HK-2 (cell line): ENCODE results near the gene DTX1.

Experiments used
- DNase-seq: peaks from one replicate; pipeline ENCODE4 v3.0.0-alpha.2; 2018; ENCODE audit not compliant: unreplicated experiment

Gene DTX1

GRCh38 chr12:113071135-113072112 is 14.9 kb downstream of the DTX1 start:
- no peak for DNase-seq

DNA sequence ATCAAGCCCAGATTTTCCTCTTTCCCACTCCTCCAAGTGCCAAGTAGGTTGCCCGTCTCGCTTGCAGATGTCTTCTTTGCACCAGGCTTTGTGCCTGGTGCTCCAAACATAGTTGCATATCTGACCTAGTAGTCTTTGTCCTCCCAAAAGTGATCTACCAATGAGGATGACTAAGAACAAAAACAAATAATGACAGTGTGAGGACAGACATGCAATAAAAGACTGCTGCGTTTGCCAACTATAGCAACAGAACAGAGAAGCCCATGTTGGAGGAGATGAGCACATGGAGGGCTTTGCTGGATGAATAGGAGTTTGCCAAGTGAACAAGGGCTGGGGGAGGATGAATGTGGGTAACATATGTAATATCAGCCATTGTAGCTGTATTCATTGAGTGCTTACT is 15.6 kb downstream of the DTX1 start:
- DNase-seq = no peak

DNA sequence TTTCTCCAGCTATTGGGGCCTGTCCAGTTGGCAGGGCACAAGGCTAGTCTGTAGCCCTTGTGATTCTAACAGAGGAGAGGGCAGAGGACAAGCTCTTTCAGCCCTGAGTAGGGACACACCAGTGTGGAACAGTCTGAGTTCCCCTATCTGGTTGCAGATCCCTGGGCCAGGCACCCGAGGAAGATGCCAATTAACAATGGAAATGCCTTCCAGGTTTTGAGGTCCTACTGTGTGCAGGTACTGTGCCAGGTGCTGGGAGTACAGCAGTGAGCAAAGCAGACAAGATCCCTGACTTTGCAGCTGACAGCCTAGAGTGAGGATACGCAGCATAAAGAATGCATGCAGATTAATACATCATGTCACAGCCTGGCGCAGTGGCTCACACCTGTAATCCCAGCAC is 17.1 kb downstream of the DTX1 start:
- DNase-seq = no peak

DNA sequence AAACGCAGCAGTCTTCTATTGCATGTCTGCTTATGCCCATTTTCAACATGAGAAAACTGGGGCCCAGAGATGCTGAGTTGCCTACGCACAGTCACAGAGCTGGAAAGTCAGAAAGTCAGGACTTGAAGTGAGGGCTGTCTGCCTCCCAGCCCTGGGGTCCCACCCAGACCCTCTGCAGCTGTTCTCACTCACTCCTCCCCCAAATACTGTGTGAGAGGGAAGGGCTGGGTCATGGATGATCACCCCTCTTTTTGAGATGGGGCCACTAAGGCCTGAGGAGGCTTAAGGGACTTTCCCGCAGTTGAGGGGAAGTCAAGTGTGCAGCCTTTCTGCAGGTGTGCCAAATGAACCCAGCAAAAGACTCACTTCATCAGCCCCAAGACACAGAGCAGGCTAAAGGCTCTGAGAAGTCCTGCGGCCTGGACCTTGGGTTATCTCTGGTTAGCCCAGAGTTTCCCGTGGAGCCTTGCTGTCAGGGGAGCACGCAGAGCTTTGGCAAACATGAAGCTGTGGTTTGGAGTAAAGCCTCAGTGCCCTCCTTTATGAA is 18.7 kb downstream of the DTX1 start:
- no peak for DNase-seq

DNA sequence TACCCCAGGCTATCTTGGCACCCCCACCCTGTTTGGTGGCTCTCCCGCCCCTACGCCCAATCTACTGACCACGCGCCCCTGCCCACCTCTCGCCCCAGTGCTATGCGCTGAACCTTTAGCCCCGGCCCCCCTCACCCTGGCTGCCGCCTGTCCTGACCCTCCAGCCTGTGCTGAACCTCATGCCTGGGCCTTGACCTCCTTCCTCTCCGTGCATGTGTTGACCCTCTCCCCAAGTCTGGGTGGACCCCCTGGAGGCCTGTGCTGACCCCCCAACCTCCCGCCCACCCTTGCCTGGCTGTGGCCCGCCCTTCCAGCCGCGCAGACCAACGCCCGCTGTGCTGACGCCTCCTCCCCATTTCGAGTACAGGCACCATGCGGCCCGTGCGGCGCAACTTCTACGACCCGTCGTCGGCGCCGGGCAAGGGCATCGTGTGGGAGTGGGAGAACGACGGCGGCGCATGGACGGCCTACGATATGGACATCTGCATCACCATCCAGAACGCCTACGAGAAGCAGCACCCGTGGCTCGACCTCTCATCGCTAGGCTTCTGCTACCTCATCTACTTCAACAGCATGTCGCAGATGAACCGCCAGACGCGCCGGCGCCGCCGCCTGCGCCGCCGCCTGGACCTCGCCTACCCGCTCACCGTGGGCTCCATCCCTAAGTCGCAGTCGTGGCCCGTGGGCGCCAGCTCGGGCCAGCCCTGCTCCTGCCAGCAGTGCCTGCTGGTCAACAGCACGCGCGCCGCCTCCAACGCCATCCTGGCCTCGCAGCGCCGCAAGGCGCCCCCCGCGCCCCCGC is 20.7 kb downstream of the DTX1 start:
- no peak for DNase-seq

DNA sequence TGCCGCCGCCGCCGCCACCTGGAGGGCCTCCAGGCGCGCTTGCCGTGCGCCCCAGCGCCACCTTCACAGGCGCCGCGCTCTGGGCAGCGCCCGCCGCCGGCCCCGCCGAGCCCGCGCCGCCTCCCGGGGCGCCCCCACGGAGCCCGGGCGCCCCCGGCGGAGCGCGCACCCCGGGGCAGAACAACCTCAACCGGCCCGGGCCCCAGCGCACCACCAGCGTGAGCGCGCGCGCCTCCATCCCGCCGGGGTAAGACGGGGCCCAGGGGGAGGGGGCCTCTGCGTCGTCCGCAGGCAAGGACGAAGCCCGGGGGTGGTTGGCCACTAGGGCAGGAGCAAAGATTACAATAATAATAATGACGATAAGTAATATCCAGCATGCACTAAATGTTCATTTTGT is 21.3 kb downstream of the DTX1 start:
- DNase-seq = no peak

GRCh38 chr12:113081873-113082272 is 25.3 kb downstream of the DTX1 start:
- DNase-seq = no peak

GRCh38 chr12:113082486-113083148 is 26.1 kb downstream of the DTX1 start:
- DNase-seq = no peak

- DNase-seq = no peak
Observed at GRCh38 chr12:113083863-113084435, 27.4 kb downstream of the DTX1 start.

GRCh38 chr12:113086249-113087164 is 30.0 kb downstream of the DTX1 start:
- DNase-seq = peak; percentile 69

- DNase-seq = no peak
Observed at GRCh38 chr12:113087193-113087592, 30.7 kb downstream of the DTX1 start.

DNA sequence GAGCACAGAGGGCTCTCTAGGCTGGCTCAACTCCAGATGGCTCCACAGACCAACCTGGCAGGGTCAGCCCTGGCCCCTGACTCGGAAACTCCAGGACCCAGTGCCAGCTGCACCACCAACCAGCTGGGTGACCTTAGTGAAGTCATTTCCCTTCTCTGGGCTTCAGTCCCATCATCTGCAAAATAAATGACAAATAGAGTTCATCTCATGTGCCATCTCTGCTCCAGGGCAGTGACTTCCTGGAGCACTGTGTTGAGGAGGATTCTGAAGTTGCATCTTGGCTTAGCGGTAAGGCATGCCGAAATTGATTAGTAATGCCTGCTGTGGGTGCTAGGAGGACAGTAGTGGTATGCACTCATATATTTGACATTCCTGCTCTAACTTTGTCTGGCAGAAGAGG is 31.5 kb downstream of the DTX1 start:
- DNase-seq = no peak

- no peak for DNase-seq
Observed at GRCh38 chr12:113088971-113089756, 32.6 kb downstream of the DTX1 start.

GRCh38 chr12:113089839-113090238 is 33.3 kb downstream of the DTX1 start:
- DNase-seq = no peak

GRCh38 chr12:113090740-113091139 is 34.2 kb downstream of the DTX1 start:
- DNase-seq = no peak

- DNase-seq = no peak
Observed at GRCh38 chr12:113091506-113091905, 35.0 kb downstream of the DTX1 start.

DNA sequence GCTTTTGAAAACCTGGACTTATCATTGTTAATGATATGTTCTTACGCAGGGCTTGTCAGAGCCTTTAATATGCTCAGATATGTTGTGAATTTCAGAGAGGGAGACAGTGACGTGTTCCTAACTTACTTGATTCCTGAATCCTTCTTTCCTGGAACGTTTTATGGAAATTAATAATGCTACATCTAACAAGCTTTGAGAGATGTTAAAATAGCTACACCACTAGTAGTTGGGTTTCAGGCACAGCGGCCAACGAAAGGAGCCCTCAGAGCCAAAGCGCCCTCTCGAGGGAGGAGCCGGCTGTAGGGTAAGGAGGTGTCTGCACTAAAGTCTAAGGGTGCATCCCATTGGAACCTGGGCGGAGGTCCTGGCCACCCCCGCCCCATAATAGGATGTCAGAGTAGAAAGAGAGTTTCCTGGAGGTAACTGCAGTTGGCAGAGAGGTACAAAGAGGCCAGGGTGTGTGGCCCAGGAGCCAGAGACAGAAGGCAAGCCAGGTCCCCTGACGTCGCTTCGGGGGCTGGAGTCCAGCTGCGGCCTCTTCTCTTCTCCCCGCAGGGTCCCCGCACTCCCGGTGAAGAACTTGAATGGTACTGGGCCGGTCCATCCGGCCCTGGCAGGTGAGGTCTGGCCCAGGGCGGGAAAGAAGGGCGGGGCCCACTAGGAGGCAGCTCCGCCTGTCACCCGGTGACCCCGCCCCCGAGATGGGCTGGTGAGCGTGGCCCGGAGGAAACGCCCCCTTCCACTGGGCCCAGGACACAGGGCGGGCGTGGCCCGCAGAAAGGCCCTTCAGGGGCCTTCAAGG is 36.3 kb downstream of the DTX1 start:
- no peak for DNase-seq

DNA sequence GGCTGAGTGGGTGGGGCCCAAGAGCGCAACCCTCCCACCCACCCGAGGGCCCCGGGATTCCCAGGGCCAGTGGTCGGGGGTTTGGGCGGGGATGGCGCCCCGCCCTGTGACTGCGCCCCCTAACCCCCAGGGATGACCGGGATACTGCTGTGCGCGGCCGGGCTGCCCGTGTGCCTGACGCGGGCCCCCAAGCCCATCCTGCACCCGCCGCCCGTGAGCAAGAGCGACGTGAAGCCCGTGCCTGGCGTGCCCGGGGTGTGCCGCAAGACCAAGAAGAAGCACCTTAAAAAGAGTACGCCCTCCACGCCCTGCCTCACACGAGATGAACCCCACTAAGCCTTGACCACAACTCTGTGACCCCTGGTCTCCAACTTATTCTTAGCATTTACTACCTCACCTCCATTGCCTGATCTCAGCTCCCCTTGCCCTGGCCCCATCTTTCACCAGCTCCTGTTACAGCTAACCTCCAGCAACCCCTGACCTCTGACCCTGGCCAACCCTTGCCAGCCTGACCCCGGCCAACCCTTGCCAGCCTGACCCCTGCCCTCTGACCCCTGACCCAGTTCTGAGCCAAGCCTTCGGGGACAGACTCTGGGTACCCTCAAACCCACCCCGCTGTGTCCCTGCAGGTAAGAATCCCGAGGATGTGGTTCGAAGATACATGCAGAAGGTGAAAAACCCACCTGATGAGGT is 37.0 kb downstream of the DTX1 start:
- DNase-seq = no peak
